ENCODE data around the gene DGLUCY. TPM values are rescaled to one million over a fixed set of nuclear protein-coding genes. Genes with fewer than 3 reads are reported as not detected.
A peak's percentile ranks its signal among the peaks of the same experiment; 100 is the strongest.

The DGLUCY gene
- total RNA-seq, 1 experiment from 2014 or later: 67.0 TPM

DNA sequence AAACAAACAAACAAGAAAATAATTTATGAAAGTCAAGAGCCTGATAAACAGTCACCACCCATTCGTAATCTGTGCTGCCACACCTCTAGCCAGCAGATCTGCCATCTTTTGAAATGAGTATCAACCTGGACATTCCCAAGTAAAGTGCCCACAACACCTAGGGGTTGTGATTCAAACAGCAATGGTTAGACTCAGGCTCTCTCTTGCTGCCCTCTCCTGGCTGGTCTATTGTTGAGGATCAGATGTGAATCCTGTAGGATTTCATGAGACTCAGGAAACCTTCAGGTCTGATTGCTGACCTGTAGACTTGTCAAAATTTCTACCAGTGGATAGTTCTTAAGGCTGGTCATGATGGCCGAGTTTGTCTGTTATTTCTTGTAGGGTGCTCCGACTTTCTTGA lies 26.8 kb downstream of the DGLUCY start:
- Histone ChIP-seq H3K36me3 (ENCODE audit: control insufficient read depth in 1 of 2, insufficient read depth in 2 of 2, low read length in 2 of 2) (peaks cover 0 to 6% of the 10 kb centered on the region in 2 experiments; a peak in 2 of 4 replicates), H3K4me2 (ENCODE audit: low read length) (peak overlapping the region; percentile 17; the same call in 1 of the 2 replicates), H4K20me1 (ENCODE audit: insufficient read depth) (no peaks in the 10 kb centered on the region), H3K9me2 (ENCODE audit: insufficient read depth) (no peaks in the 10 kb centered on the region), H3K9ac (ENCODE audit: low read length) (no peak overlapping the region), H3K4me3 (replicated peaks in 1 of 2; ENCODE audit: low read depth in 1 of 2, low read length in 2 of 2) (no peak overlapping the region), H3K27me3 (ENCODE audit: insufficient read depth, low read length) (no peaks in the 10 kb centered on the region), H3K27ac (ENCODE audit: low read depth, low read length) (no peak overlapping the region), H3K79me2 (ENCODE audit: insufficient read depth, low read length) (peaks cover 25% of the 10 kb centered on the region), H3K9me3 (ENCODE audit: control insufficient read depth in 1 of 2, insufficient read depth in 1 of 2, low read depth in 1 of 2, low read length in 2 of 2) (no peaks in the 10 kb centered on the region), H3K4me1 (ENCODE audit: control insufficient read depth in 1 of 2, insufficient read depth in 2 of 2, low read length in 2 of 2) (peaks cover 4 to 30% of the 10 kb centered on the region in 2 experiments; a peak in 3 of 4 replicates), H2AFZ (ENCODE audit: low read depth, low read length, poor library complexity, severe bottlenecking) (no peak overlapping the region)
- BruUV-seq (replicated peaks): no TSS peak
- DNase-seq (ENCODE audit: low read depth, low spot score) (peak; percentile 41), ATAC-seq (peak; percentile 85)
- TF ChIP-seq EZH2 (IDR thresholded peaks at IDR 0.05): no peak
- TF ChIP-seq, protein P1, sequence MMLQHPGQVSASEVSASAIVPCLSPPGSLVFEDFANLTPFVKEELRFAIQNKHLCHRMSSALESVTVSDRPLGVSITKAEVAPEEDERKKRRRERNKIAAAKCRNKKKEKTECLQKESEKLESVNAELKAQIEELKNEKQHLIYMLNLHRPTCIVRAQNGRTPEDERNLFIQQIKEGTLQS (IDR thresholded peaks at IDR 0.05): no peak
- TF ChIP-seq SIN3A (IDR thresholded peaks at IDR 0.05; ENCODE audit: low read depth): no peak
- peak; percentile 82 for TF ChIP-seq RAD21 (IDR thresholded peaks at IDR 0.05; ENCODE audit: low read depth)
- TF ChIP-seq, protein P2, sequence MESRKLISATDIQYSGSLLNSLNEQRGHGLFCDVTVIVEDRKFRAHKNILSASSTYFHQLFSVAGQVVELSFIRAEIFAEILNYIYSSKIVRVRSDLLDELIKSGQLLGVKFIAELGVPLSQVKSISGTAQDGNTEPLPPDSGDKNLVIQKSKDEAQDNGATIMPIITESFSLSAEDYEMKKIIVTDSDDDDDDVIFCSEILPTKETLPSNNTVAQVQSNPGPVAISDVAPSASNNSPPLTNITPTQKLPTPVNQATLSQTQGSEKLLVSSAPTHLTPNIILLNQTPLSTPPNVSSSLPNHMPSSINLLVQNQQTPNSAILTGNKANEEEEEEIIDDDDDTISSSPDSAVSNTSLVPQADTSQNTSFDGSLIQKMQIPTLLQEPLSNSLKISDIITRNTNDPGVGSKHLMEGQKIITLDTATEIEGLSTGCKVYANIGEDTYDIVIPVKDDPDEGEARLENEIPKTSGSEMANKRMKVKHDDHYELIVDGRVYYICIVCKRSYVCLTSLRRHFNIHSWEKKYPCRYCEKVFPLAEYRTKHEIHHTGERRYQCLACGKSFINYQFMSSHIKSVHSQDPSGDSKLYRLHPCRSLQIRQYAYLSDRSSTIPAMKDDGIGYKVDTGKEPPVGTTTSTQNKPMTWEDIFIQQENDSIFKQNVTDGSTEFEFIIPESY (IDR thresholded peaks at IDR 0.05; ENCODE audit: extremely low read depth, insufficient replicate concordance, low read length): no peak
- no peak for TF ChIP-seq FOSL1 (IDR thresholded peaks at IDR 0.05; ENCODE audit: low read depth)
- TF ChIP-seq EZH2phosphoT487 (IDR thresholded peaks at IDR 0.05; ENCODE audit: borderline replicate concordance): no peak
- no peak for TF ChIP-seq POLR2A (IDR thresholded peaks at IDR 0.05; ENCODE audit: borderline replicate concordance, extremely low read depth, insufficient read depth, insufficient read length)
- no peak for TF ChIP-seq ELF1 (IDR thresholded peaks at IDR 0.05; ENCODE audit: borderline replicate concordance, low read depth)
- TF ChIP-seq YY1 (IDR thresholded peaks at IDR 0.05; ENCODE audit: extremely low read depth, insufficient replicate concordance, low read depth, low read length): no peak
- 0 out of 2 replicates have a peak, but pooled peaks have one; percentile 49 for TF ChIP-seq CBX3 (IDR thresholded peaks at IDR 0.05; ENCODE audit: low read depth)
- TF ChIP-seq, protein P3, sequence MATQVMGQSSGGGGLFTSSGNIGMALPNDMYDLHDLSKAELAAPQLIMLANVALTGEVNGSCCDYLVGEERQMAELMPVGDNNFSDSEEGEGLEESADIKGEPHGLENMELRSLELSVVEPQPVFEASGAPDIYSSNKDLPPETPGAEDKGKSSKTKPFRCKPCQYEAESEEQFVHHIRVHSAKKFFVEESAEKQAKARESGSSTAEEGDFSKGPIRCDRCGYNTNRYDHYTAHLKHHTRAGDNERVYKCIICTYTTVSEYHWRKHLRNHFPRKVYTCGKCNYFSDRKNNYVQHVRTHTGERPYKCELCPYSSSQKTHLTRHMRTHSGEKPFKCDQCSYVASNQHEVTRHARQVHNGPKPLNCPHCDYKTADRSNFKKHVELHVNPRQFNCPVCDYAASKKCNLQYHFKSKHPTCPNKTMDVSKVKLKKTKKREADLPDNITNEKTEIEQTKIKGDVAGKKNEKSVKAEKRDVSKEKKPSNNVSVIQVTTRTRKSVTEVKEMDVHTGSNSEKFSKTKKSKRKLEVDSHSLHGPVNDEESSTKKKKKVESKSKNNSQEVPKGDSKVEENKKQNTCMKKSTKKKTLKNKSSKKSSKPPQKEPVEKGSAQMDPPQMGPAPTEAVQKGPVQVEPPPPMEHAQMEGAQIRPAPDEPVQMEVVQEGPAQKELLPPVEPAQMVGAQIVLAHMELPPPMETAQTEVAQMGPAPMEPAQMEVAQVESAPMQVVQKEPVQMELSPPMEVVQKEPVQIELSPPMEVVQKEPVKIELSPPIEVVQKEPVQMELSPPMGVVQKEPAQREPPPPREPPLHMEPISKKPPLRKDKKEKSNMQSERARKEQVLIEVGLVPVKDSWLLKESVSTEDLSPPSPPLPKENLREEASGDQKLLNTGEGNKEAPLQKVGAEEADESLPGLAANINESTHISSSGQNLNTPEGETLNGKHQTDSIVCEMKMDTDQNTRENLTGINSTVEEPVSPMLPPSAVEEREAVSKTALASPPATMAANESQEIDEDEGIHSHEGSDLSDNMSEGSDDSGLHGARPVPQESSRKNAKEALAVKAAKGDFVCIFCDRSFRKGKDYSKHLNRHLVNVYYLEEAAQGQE (IDR thresholded peaks at IDR 0.05; ENCODE audit: low read depth): no peak
- TF ChIP-seq, protein P4, sequence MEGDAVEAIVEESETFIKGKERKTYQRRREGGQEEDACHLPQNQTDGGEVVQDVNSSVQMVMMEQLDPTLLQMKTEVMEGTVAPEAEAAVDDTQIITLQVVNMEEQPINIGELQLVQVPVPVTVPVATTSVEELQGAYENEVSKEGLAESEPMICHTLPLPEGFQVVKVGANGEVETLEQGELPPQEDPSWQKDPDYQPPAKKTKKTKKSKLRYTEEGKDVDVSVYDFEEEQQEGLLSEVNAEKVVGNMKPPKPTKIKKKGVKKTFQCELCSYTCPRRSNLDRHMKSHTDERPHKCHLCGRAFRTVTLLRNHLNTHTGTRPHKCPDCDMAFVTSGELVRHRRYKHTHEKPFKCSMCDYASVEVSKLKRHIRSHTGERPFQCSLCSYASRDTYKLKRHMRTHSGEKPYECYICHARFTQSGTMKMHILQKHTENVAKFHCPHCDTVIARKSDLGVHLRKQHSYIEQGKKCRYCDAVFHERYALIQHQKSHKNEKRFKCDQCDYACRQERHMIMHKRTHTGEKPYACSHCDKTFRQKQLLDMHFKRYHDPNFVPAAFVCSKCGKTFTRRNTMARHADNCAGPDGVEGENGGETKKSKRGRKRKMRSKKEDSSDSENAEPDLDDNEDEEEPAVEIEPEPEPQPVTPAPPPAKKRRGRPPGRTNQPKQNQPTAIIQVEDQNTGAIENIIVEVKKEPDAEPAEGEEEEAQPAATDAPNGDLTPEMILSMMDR (IDR thresholded peaks at IDR 0.05 in 2 of 3, conservative IDR thresholded peaks at IDR 0.05 in 1 of 3; ENCODE audit: borderline replicate concordance in 1 of 3, insufficient read depth in 1 of 3, low read depth in 2 of 3, low read length in 2 of 3): peak; percentile 65 to 79 (median 74); a peak in 5 of 6 replicates
- no peak for TF ChIP-seq ZFX (IDR thresholded peaks at IDR 0.05)
- TF ChIP-seq TCF7L2 (IDR thresholded peaks at IDR 0.05; ENCODE audit: borderline replicate concordance, extremely low read depth, insufficient read depth, insufficient read length): no peak
- ChIA-PET CTCF (interaction anchor here (1.0 to 3.9 kb wide), 2 partner anchors 80 to 238 kb away, joined by 3 to 34 read pairs; partner anchors contain the start of gene RPS6KA5), POLR2A (no interaction called here), RAD21 (ENCODE audit: low non-redundant PET in 1 of 2, low total read pairs in 2 of 2, uncharacterized antibody in 2 of 2, unreplicated experiment in 2 of 2) (no interaction called here)
- intact Hi-C loops (cut with micrococcal nuclease): loop anchor here (1.0 kb wide), 1 partner anchor 237 kb away; no protein-coding TSS in a partner anchor
